GM18909 (cell line): ENCODE data around the gene TPP1.
A peak's percentile ranks its signal among the peaks of the same experiment; 100 is the strongest.

Source experiments
- ATAC-seq: cut with Tn5 transposase; IDR thresholded peaks from one replicate; pipeline ENCODE4 v1.9.1; 2021; ENCODE audit warnings: mild to moderate bottlenecking; ENCODE audit not compliant: unreplicated experiment, poor library complexity

The TPP1 gene

GRCh38 chr11:6619004-6619745, at the start of gene TPP1:
TSS of gene TPP1 (minus strand) at chr11:6619422. CDS start at chr11:6619400, 22 bp downstream.
- peak; percentile 99 for ATAC-seq

GRCh38 chr11:6667733-6668374, 48.6 kb upstream of the TPP1 start:
- ATAC-seq, result peak; percentile 71

- no peak for ATAC-seq
Observed at GRCh38 chr11:6666302-6667183, 47.3 kb upstream of the TPP1 start.

GRCh38 chr11:6664551-6664950, 45.3 kb upstream of the TPP1 start:
- no peak for ATAC-seq

GRCh38 chr11:6663794-6664469, 44.7 kb upstream of the TPP1 start:
- ATAC-seq, result no peak

GRCh38 chr11:6660712-6661111, 41.5 kb upstream of the TPP1 start:
- ATAC-seq, result no peak

- no peak for ATAC-seq
Observed at GRCh38 chr11:6658647-6659046, 39.4 kb upstream of the TPP1 start.

GRCh38 chr11:6657346-6657745, 38.1 kb upstream of the TPP1 start:
- ATAC-seq, result no peak

- no peak for ATAC-seq
Observed at GRCh38 chr11:6656936-6657335, 37.7 kb upstream of the TPP1 start.

- ATAC-seq, result no peak
Observed at GRCh38 chr11:6656584-6656915, 37.3 kb upstream of the TPP1 start.

GRCh38 chr11:6655790-6656583, 36.8 kb upstream of the TPP1 start, which contains the start of gene DCHS1:
TSS of gene DCHS1 (minus strand) at chr11:6655809. CDS start at chr11:6641613, 14,196 bp downstream.
- ATAC-seq, result no peak

GRCh38 chr11:6655020-6655789, 36.0 kb upstream of the TPP1 start:
- ATAC-seq, result no peak

- ATAC-seq, result no peak
Observed at GRCh38 chr11:6654281-6655019, 35.2 kb upstream of the TPP1 start.

- ATAC-seq, result no peak
Observed at GRCh38 chr11:6653656-6654055, 34.4 kb upstream of the TPP1 start.

GRCh38 chr11:6653097-6653496, 33.9 kb upstream of the TPP1 start:
- ATAC-seq, result no peak

- ATAC-seq, result no peak
Observed at GRCh38 chr11:6652182-6652581, 33.0 kb upstream of the TPP1 start.

- ATAC-seq, result no peak
Observed at GRCh38 chr11:6650980-6651379, 31.8 kb upstream of the TPP1 start.

- ATAC-seq, result no peak
Observed at GRCh38 chr11:6650104-6650503, 30.9 kb upstream of the TPP1 start.
